Choroid plexus epithelial cell (primary cell): ENCODE measurements around the gene CD300LF.

Experiments used
- DNase-seq: peaks from one replicate; pipeline ENCODE4 v3.0.0-alpha.2; 2010; ENCODE audit warnings: low read depth
- H3K4me3 ChIP-seq: 2 replicates; pipeline ENCODE4 v1.5.1; 2011; ENCODE audit warnings: low read depth, mild to moderate bottlenecking, control low read depth, low read length, moderate library complexity
- TF ChIP-seq, protein P1 (sequence below): conservative IDR thresholded peaks from 2 replicates; pipeline ENCODE4 v1.5.1; 2011; ENCODE audit warnings: low read depth, mild to moderate bottlenecking, control low read depth, inconsistent platforms, low read length, moderate library complexity

The CD300LF gene

DNA sequence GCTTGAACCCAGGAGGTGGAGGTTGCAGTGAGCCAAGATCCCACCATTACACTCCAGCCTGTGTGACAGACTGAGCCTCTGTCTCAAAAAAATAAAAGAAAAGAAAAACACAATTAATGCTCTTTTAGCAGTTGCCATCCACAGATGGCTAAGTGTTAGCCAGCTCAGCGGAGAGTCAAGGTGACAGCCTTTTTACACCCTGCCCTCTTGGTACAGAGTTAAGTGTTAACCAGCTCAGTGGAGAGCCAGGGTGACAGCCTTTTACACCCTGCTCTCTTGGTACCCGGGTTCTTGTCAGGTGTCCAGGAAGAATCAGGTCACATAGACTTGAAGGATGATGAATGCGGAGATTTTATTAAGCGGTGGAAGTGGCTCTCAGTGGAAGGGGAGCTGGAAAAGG is 7.8 kb upstream of the CD300LF start:
- no peak for DNase-seq
- no peak overlapping the region for H3K4me3 ChIP-seq
- TF ChIP-seq, protein P1, sequence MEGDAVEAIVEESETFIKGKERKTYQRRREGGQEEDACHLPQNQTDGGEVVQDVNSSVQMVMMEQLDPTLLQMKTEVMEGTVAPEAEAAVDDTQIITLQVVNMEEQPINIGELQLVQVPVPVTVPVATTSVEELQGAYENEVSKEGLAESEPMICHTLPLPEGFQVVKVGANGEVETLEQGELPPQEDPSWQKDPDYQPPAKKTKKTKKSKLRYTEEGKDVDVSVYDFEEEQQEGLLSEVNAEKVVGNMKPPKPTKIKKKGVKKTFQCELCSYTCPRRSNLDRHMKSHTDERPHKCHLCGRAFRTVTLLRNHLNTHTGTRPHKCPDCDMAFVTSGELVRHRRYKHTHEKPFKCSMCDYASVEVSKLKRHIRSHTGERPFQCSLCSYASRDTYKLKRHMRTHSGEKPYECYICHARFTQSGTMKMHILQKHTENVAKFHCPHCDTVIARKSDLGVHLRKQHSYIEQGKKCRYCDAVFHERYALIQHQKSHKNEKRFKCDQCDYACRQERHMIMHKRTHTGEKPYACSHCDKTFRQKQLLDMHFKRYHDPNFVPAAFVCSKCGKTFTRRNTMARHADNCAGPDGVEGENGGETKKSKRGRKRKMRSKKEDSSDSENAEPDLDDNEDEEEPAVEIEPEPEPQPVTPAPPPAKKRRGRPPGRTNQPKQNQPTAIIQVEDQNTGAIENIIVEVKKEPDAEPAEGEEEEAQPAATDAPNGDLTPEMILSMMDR: no peak

DNA sequence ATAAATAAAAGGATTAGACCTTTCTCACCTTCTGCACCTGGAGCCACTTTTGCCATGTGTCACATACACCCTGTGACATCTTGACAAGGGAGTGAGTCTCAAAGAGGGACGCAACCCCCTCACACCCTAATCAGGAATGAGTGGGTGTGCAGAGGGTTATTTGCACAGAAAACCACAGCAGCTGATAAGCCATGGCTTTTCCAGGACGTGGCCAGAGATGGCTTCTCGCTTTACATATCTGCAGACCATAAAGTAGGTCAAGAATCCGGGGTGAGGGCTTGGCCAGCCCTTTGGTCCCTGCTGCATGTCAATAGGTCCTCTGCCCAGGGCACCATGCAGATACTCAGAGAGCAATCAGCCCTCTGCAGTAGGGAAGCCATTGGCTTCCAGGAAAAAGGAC is 2.4 kb upstream of the CD300LF start:
- TF ChIP-seq, protein P1: no peak
- no peak overlapping the region for H3K4me3 ChIP-seq

DNA sequence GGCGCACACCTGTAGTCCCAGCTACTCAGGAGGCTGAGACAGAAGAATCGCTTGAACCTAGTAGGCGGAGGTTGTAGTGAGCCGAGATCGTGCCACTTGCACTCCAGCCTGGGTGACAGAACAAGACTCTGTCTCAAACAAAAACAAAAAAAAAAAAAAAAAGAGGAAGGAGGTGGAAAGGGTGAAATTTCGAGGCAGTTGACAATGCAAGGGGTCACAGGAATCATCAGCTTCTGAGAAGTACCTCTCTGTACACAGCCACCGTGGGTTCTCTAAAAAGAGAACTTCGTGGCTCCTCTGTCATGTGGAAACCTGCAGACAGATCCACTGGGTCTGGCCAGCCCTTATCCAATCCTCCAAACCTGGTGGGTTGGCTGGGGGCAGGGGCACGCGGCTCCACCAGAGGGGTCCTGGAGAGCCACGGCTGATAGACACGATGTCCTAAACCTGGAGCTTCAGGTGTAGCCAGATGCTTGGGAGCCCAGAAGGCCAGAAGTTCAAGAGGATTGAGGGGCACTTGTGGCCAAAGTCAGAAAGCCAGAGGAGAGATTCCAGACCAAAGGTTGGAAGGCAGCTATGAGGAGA is 540 bp upstream of the CD300LF start:
- TF ChIP-seq, protein P1: no peak
- no peak for DNase-seq
- H3K4me3 ChIP-seq: no peak overlapping the region

More for the DNA sequence above, 2.4 kb upstream of the CD300LF start:
- DNase-seq: no peak

DNA sequence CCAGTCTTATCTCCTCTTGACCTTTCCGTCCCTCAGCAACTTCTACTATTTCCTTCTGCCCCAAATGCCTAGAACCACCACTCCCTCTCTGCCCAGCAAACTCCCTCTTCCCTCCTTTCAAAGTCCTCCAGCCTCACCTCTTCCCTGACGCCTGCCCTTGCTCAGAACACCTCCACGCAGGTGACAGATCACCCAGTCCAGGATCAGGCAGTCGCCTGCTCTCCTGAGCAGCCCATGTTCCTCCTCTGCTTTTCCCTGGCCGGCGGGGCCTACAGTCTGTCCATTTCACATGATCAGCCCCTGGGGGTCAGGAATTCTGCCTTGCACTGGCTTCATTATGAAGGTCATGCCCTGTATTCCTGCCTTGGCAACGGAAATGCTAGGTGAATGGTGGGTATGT is 422 bp downstream of the CD300LF start:
- no peak overlapping the region for H3K4me3 ChIP-seq
- TF ChIP-seq, protein P1: no peak
- no peak for DNase-seq

DNA sequence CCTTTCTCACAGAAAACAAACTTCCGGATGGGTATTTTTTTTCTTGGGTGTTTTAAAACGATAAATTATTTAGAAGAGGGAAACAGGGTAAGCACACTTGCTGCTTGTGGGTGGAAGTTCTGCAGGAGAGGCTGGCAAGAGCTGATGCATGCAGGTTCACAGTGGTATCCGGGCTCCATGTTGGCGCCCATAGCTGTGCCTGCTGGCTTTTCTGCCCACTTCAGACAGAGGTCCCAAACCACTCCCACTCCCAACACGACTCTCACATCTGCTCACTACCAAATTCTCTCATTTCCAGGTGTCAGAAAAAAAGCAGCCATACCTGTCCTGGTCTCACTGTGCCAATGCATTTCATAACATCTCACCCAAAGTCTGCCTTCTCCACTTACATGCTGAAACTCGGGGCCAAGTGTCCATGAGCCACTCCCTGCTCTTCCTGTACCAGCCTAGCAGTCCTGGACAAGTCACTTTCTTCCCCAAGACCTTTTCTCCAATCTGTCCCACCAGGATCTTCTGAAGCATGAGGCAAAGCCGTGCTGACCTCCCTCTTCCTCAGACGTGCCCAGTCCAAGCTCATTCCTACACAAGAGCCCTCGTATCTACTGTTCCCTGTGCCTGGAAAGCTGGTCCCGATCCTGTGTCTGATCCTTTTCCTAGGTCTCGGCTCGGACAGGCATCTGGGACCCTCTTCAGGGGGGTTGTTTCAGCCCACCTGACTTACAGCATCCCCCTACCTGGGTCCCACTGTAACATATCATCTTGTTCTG is 1.5 kb downstream of the CD300LF start:
- TF ChIP-seq, protein P1: no peak
- H3K4me3 ChIP-seq: no peak overlapping the region
- DNase-seq: no peak

DNA sequence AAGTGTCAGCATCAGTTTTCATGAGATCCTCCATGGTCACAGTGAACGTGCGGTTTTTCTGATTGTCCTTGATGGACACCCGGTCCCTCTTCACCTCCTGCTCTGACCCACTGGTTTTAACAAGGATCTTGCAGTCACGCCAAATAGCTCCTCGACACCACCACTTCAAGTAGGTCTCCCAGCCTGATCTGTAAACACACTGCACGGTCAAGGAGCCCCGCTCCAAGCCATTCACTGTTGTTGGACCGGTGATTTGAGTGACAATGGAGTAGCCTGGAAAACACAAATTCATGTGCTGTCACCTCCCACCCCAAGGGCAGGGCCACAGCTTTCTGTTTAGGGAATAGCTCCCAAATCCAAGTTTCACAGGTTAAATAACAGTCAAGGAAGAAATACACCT is 8.2 kb downstream of the CD300LF start:
- DNase-seq: no peak
- no peak overlapping the region for H3K4me3 ChIP-seq
- TF ChIP-seq, protein P1: no peak

DNA sequence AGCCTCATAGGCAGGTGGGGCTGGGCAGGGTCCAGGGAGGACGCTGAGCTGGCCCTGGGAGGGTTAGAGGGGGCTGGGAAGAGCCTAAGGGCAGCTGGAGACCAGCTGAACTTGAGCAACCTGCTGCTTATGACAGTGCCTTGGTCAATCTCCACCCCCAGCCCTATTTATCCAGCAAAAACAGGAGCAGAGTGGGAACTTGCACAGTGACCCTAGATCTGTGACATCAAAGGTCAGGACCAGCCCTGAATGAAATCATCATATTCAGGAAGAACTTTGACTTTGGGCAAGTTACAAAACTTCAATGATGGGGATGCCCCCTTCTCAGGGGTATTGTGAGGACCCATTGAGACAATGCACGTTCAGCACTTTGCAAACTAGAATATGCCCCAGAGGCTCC is 9.4 kb downstream of the CD300LF start:
- no peak for DNase-seq
- H3K4me3 ChIP-seq: no peak overlapping the region
- TF ChIP-seq, protein P1: no peak
